ENCODE data around the gene ARHGAP10. TPM values are rescaled to one million over a fixed set of nuclear protein-coding genes. Genes with fewer than 3 reads are reported as not detected.

Gene ARHGAP10
- total RNA-seq, 4 donors from 2014 or later: 7.0 to 52.8 (median 19.9) TPM

- H3K27me3 ChIP-seq: no peaks in the 10 kb centered on the region
- H3K27ac ChIP-seq: peak overlapping the region in 3 of 4 donors; percentile 16 to 83 (median 35)
- peaks cover 0 to 19% (median 3%) of the 10 kb centered on the region in 4 donors for H3K4me1 ChIP-seq
- DNase-seq: no peak
- TF ChIP-seq POLR2A (IDR thresholded peaks at IDR 0.05) (no peak), CTCF (IDR thresholded peaks at IDR 0.05) (no peak)
- H3K9me3 ChIP-seq: no peaks in the 10 kb centered on the region
- no peak overlapping the region for H3K4me3 ChIP-seq
- H3K36me3 ChIP-seq: peaks cover 0 to 5% (median 0%) of the 10 kb centered on the region in 3 donors
Measured at GRCh38 chr4:147828331-147828905, 96.5 kb downstream of the ARHGAP10 start.

GRCh38 chr4:147829401-147830101 lies 97.7 kb downstream of the ARHGAP10 start:
- H3K27ac ChIP-seq: peak overlapping the region; percentile 34 to 83 (median 65)
- no peak for TF ChIP-seq CTCF (IDR thresholded peaks at IDR 0.05)
- TF ChIP-seq POLR2A (IDR thresholded peaks at IDR 0.05): no peak
- DNase-seq: peak in 1 of 3 donors; percentile 49
- H3K36me3 ChIP-seq: peaks cover 0 to 2% (median 0%) of the 10 kb centered on the region in 3 donors
- H3K27me3 ChIP-seq: no peaks in the 10 kb centered on the region
- H3K9me3 ChIP-seq: no peaks in the 10 kb centered on the region
- no peak overlapping the region for H3K4me3 ChIP-seq
- H3K4me1 ChIP-seq: peaks cover 0 to 19% (median 3%) of the 10 kb centered on the region in 4 donors

GRCh38 chr4:147830102-147830463 lies 98.2 kb downstream of the ARHGAP10 start:
- TF ChIP-seq POLR2A (IDR thresholded peaks at IDR 0.05) (no peak), CTCF (IDR thresholded peaks at IDR 0.05) (no peak)
- H3K27me3 ChIP-seq: no peaks in the 10 kb centered on the region
- no peaks in the 10 kb centered on the region for H3K36me3 ChIP-seq
- H3K27ac ChIP-seq: peak overlapping the region; percentile 34 to 83 (median 59)
- no peak overlapping the region for H3K4me3 ChIP-seq
- no peak for DNase-seq
- H3K4me1 ChIP-seq: peaks cover 0 to 19% (median 3%) of the 10 kb centered on the region in 4 donors
- no peaks in the 10 kb centered on the region for H3K9me3 ChIP-seq

DNA sequence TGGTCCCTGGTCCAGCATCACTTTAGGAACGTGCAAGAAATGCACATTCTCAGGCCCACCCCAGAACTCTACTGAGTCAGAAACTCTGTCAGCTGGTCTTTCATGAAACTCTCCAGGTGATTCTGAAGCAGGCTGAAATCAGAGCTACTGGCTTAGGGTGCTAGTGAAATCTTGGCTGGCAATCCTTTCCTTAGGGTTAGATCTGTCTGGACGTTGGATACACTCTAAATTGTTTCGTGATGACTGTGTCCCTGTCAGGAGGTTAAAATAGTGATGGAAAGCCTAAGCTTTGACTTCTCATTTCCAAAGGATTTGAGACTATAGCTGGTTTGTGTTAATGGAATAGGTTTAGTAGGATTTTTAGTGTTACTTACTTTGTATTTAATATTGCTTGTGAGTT lies 99.1 kb downstream of the ARHGAP10 start:
- Histone ChIP-seq H3K9me3 (no peaks in the 10 kb centered on the region), H3K27ac (peak overlapping the region in 3 of 4 donors; percentile 28 to 83 (median 50)), H3K36me3 (no peaks in the 10 kb centered on the region), H3K4me3 (no peak overlapping the region), H3K4me1 (peaks cover 0 to 14% (median 3%) of the 10 kb centered on the region in 4 donors), H3K27me3 (no peaks in the 10 kb centered on the region)
- DNase-seq: no peak
- TF ChIP-seq CTCF (IDR thresholded peaks at IDR 0.05): no peak
- no peak for TF ChIP-seq POLR2A (IDR thresholded peaks at IDR 0.05)

DNA sequence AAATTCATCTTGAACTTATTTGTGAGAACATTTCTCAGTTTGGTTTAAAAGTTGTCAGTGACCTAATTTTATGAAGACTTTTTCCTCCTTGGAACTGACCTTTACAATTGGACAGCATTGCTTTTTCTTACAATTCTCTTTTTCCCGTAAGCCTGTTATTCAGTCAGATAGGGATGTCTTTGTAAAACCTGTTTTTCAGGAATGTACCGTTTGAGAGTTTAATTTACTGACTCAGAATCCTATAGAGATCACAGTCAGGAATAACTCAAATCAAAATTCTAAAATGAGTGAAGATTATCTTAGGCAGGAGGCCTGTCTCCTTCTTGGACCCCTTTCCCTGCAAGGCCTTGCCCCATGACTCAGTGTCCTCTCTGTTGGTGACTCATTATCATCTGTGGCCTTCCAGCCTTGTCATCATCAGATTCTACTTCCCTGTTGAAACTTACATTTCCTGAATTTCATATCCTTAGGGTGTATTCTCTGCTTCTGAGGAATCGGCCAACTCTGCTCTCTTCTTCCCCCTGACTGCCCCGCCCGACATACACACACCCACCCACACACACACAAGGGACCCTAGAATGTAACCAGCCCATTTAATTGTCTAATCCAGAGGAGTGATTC lies 99.8 kb downstream of the ARHGAP10 start:
- TF ChIP-seq CTCF (IDR thresholded peaks at IDR 0.05) (no peak), POLR2A (IDR thresholded peaks at IDR 0.05) (no peak)
- no peaks in the 10 kb centered on the region for H3K36me3 ChIP-seq
- H3K9me3 ChIP-seq: no peaks in the 10 kb centered on the region
- peak overlapping the region; percentile 31 to 83 (median 58) for H3K27ac ChIP-seq
- peaks cover 0 to 14% (median 3%) of the 10 kb centered on the region in 4 donors for H3K4me1 ChIP-seq
- H3K4me3 ChIP-seq: no peak overlapping the region
- H3K27me3 ChIP-seq: no peaks in the 10 kb centered on the region
- DNase-seq: peak in 1 of 3 donors; percentile 56

Measured in Peyer's patch (tissue), 4 donors.